Measurements from ENCODE around the gene ARHGAP15.

Gene ARHGAP15

GRCh38 chr2:143229952-143230351 lies 100.7 kb downstream of the ARHGAP15 start:
- peaks cover 3% of the 10 kb centered on the region for H3K9me3 ChIP-seq (ENCODE audit: low read depth, low read length)
- TF ChIP-seq EZH2 (IDR thresholded peaks at IDR 0.05) (no peak), FOXP2 (optimal IDR thresholded peaks at IDR 0.05; ENCODE audit: control extremely low read depth, extremely low read length, insufficient read depth) (no peak), POLR2AphosphoS5 (IDR thresholded peaks at IDR 0.05; ENCODE audit: borderline replicate concordance, low read depth, low read length) (no peak)
- 0 out of 2 replicates have a peak, but pooled peaks cover 5% of the 10 kb centered on the region for H3K36me3 ChIP-seq (ENCODE audit: insufficient read depth, low read length)
- no peak overlapping the region for H3K4me3 ChIP-seq
- DNase-seq (ENCODE audit: low read depth, low spot score): no peak
- H3K27ac ChIP-seq: peak overlapping the region; percentile 76; the same call in 1 of the 2 replicates
- no peak overlapping the region for H3K9ac ChIP-seq (ENCODE audit: insufficient read length)

- Histone ChIP-seq H3K9ac (ENCODE audit: insufficient read length) (no peak overlapping the region), H3K36me3 (ENCODE audit: insufficient read depth, low read length) (0 out of 2 replicates have a peak, but pooled peaks cover 5% of the 10 kb centered on the region), H3K9me3 (ENCODE audit: low read depth, low read length) (peaks cover 3% of the 10 kb centered on the region), H3K27ac (peak overlapping the region; percentile 76), H3K4me3 (peak overlapping the region; percentile 33; the same call in 1 of the 2 replicates)
- no peak for DNase-seq (ENCODE audit: low read depth, low spot score)
- no peak for TF ChIP-seq EZH2 (IDR thresholded peaks at IDR 0.05)
- TF ChIP-seq FOXP2 (optimal IDR thresholded peaks at IDR 0.05; ENCODE audit: control extremely low read depth, extremely low read length, insufficient read depth): no peak
- no peak for TF ChIP-seq POLR2AphosphoS5 (IDR thresholded peaks at IDR 0.05; ENCODE audit: borderline replicate concordance, low read depth, low read length)
These were observed 101.5 kb downstream of the ARHGAP15 start for GRCh38 chr2:143230506-143231253.

GRCh38 chr2:143231254-143231645 lies 102.0 kb downstream of the ARHGAP15 start:
- Histone ChIP-seq H3K36me3 (ENCODE audit: insufficient read depth, low read length) (0 out of 2 replicates have a peak, but pooled peaks cover 5% of the 10 kb centered on the region), H3K4me3 (no peak overlapping the region), H3K9ac (ENCODE audit: insufficient read length) (no peak overlapping the region), H3K9me3 (ENCODE audit: low read depth, low read length) (peaks cover 3% of the 10 kb centered on the region), H3K27ac (no peak overlapping the region)
- no peak for TF ChIP-seq EZH2 (IDR thresholded peaks at IDR 0.05)
- DNase-seq (ENCODE audit: low read depth, low spot score): no peak

- H3K9ac ChIP-seq (ENCODE audit: insufficient read length): no peak overlapping the region
- H3K9me3 ChIP-seq (ENCODE audit: low read depth, low read length): peaks cover 3% of the 10 kb centered on the region
- TF ChIP-seq EZH2 (IDR thresholded peaks at IDR 0.05): no peak
- TF ChIP-seq POLR2AphosphoS5 (IDR thresholded peaks at IDR 0.05; ENCODE audit: borderline replicate concordance, low read depth, low read length): no peak
- no peak for DNase-seq (ENCODE audit: low read depth, low spot score)
- H3K4me3 ChIP-seq: no peak overlapping the region
- H3K27ac ChIP-seq: no peak overlapping the region
- H3K36me3 ChIP-seq (ENCODE audit: insufficient read depth, low read length): 0 out of 2 replicates have a peak, but pooled peaks cover 5% of the 10 kb centered on the region
These were observed 108.0 kb downstream of the ARHGAP15 start for GRCh38 chr2:143237146-143237777.

- H3K9ac ChIP-seq (ENCODE audit: insufficient read length): no peak overlapping the region
- DNase-seq (ENCODE audit: low read depth, low spot score): peak; percentile 73
- no peaks in the 10 kb centered on the region for H3K9me3 ChIP-seq (ENCODE audit: low read depth, low read length)
- TF ChIP-seq POLR2AphosphoS5 (IDR thresholded peaks at IDR 0.05; ENCODE audit: borderline replicate concordance, low read depth, low read length) (no peak), FOXP2 (optimal IDR thresholded peaks at IDR 0.05; ENCODE audit: control extremely low read depth, extremely low read length, insufficient read depth) (no peak), EZH2 (IDR thresholded peaks at IDR 0.05) (no peak)
- H3K36me3 ChIP-seq (ENCODE audit: insufficient read depth, low read length): no peaks in the 10 kb centered on the region
- no peak overlapping the region for H3K4me3 ChIP-seq
- peak overlapping the region; percentile 47; the same call in 1 of the 2 replicates for H3K27ac ChIP-seq
These were observed 112.3 kb downstream of the ARHGAP15 start for GRCh38 chr2:143241403-143242088.

- TF ChIP-seq POLR2AphosphoS5 (IDR thresholded peaks at IDR 0.05; ENCODE audit: borderline replicate concordance, low read depth, low read length) (no peak), FOXP2 (optimal IDR thresholded peaks at IDR 0.05; ENCODE audit: control extremely low read depth, extremely low read length, insufficient read depth) (no peak), EZH2 (IDR thresholded peaks at IDR 0.05) (no peak)
- H3K27ac ChIP-seq: no peak overlapping the region
- no peaks in the 10 kb centered on the region for H3K9me3 ChIP-seq (ENCODE audit: low read depth, low read length)
- no peak for DNase-seq (ENCODE audit: low read depth, low spot score)
- H3K4me3 ChIP-seq: no peak overlapping the region
- H3K9ac ChIP-seq (ENCODE audit: insufficient read length): no peak overlapping the region
- no peaks in the 10 kb centered on the region for H3K36me3 ChIP-seq (ENCODE audit: insufficient read depth, low read length)
These were observed 117.0 kb downstream of the ARHGAP15 start for GRCh38 chr2:143246246-143246645.

- no peak for DNase-seq (ENCODE audit: low read depth, low spot score)
- Histone ChIP-seq H3K4me3 (no peak overlapping the region), H3K9me3 (ENCODE audit: low read depth, low read length) (no peaks in the 10 kb centered on the region), H3K36me3 (ENCODE audit: insufficient read depth, low read length) (no peaks in the 10 kb centered on the region), H3K27ac (no peak overlapping the region), H3K9ac (ENCODE audit: insufficient read length) (no peak overlapping the region)
- TF ChIP-seq POLR2AphosphoS5 (IDR thresholded peaks at IDR 0.05; ENCODE audit: borderline replicate concordance, low read depth, low read length): no peak
- TF ChIP-seq EZH2 (IDR thresholded peaks at IDR 0.05): no peak
- no peak for TF ChIP-seq FOXP2 (optimal IDR thresholded peaks at IDR 0.05; ENCODE audit: control extremely low read depth, extremely low read length, insufficient read depth)
These were observed 117.9 kb downstream of the ARHGAP15 start for GRCh38 chr2:143246815-143247744.
